WERI-Rb-1 (cell line): ENCODE results near the gene ACTL6B.

ENCODE experiments used
- DNase-seq: peaks from one replicate; pipeline ENCODE4 v3.0.0-alpha.2; 2020
- H3K27ac ChIP-seq: fragments of 250-450 bp; sonication (Bioruptor Pico); 2 replicates; pipeline ENCODE4 v1.5.1; 2020; ENCODE audit warnings: mild to moderate bottlenecking, moderate library complexity
- H3K27me3 ChIP-seq: fragments of 250-450 bp; sonication (Bioruptor Pico); 2 replicates; pipeline ENCODE4 v1.5.1; 2021; ENCODE audit warnings: mild to moderate bottlenecking, low read depth, moderate library complexity; ENCODE audit not compliant: insufficient read depth, severe bottlenecking
- H3K36me3 ChIP-seq: fragments of 250-450 bp; sonication (Bioruptor Pico); 2 replicates; pipeline ENCODE4 v1.5.1; 2020; ENCODE audit warnings: mild to moderate bottlenecking, moderate library complexity
- H3K4me3 ChIP-seq: 2 replicates; pipeline ENCODE4 v1.5.1; 2011; ENCODE audit warnings: low read depth, mild to moderate bottlenecking, control low read depth, low read length
- H3K9me3 ChIP-seq: fragments of 250-450 bp; sonication (Bioruptor Pico); 2 replicates; pipeline ENCODE4 v1.5.1; 2021; ENCODE audit warnings: mild to moderate bottlenecking, moderate library complexity; ENCODE audit not compliant: severe bottlenecking
- CTCF ChIP-seq: IDR thresholded peaks from 2 replicates; pipeline ENCODE4 v1.5.1; 2011; ENCODE audit warnings: low read depth, mild to moderate bottlenecking, control low read depth, inconsistent platforms, low read length

Gene ACTL6B

GRCh38 chr7:100603726-100604027, 52.6 kb downstream of the ACTL6B start:
- Histone ChIP-seq H3K27ac (no peak overlapping the region), H3K36me3 (no peaks in the 10 kb centered on the region), H3K9me3 (no peaks in the 10 kb centered on the region), H3K27me3 (peaks cover 8% of the 10 kb centered on the region), H3K4me3 (peak overlapping the region; percentile 83)
- peak; percentile 36 for DNase-seq
- TF ChIP-seq CTCF, result no peak

- Histone ChIP-seq H3K27me3 (peaks cover 8% of the 10 kb centered on the region), H3K27ac (no peak overlapping the region), H3K4me3 (peak overlapping the region; percentile 83), H3K36me3 (no peaks in the 10 kb centered on the region), H3K9me3 (no peaks in the 10 kb centered on the region)
- TF ChIP-seq CTCF, result no peak
- no peak for DNase-seq
Measured at GRCh38 chr7:100602889-100603725, 53.1 kb downstream of the ACTL6B start.

GRCh38 chr7:100600730-100601038, 55.6 kb downstream of the ACTL6B start:
- Histone ChIP-seq H3K27ac (no peak overlapping the region), H3K27me3 (peaks cover 6% of the 10 kb centered on the region), H3K36me3 (no peaks in the 10 kb centered on the region), H3K4me3 (no peak overlapping the region), H3K9me3 (no peaks in the 10 kb centered on the region)
- no peak for TF ChIP-seq CTCF
- no peak for DNase-seq

GRCh38 chr7:100599911-100600729, 56.1 kb downstream of the ACTL6B start:
- Histone ChIP-seq H3K27me3 (peaks cover 2% of the 10 kb centered on the region), H3K27ac (no peak overlapping the region; the same call in 1 of the 2 replicates), H3K4me3 (no peak overlapping the region), H3K36me3 (no peaks in the 10 kb centered on the region), H3K9me3 (no peaks in the 10 kb centered on the region)
- peak; percentile 62 for TF ChIP-seq CTCF
- peak; percentile 59 for DNase-seq

- H3K9me3 ChIP-seq, result no peaks in the 10 kb centered on the region
- H3K27me3 ChIP-seq, result no peaks in the 10 kb centered on the region
- no peak overlapping the region for H3K4me3 ChIP-seq
- DNase-seq, result no peak
- H3K36me3 ChIP-seq, result no peaks in the 10 kb centered on the region
- H3K27ac ChIP-seq, result no peak overlapping the region
- TF ChIP-seq CTCF, result no peak
Measured at GRCh38 chr7:100598425-100598824, 57.8 kb downstream of the ACTL6B start.
